Body of pancreas (tissue), 4 donors: ENCODE results near the gene IMPDH1.

Source experiments
- CTCF ChIP-seq, 7 experiments: fragments of 450-650 bp in 4 of 7; fragments of 200-600 bp in 3 of 7; sonication (generic) in 3 of 7; IDR thresholded peaks; one replicate each; pipeline ENCODE4 v1.5.1; 2016 to 2019; ENCODE audit warnings: antibody characterized with exemption in 7 of 7
- POLR2A ChIP-seq, 3 donors: fragments of 450-650 bp; IDR thresholded peaks; one replicate each; pipeline ENCODE4 v1.6.1; 2016; ENCODE audit warnings: antibody characterized with exemption in 3 of 3, mild to moderate bottlenecking in 2 of 3

DNA sequence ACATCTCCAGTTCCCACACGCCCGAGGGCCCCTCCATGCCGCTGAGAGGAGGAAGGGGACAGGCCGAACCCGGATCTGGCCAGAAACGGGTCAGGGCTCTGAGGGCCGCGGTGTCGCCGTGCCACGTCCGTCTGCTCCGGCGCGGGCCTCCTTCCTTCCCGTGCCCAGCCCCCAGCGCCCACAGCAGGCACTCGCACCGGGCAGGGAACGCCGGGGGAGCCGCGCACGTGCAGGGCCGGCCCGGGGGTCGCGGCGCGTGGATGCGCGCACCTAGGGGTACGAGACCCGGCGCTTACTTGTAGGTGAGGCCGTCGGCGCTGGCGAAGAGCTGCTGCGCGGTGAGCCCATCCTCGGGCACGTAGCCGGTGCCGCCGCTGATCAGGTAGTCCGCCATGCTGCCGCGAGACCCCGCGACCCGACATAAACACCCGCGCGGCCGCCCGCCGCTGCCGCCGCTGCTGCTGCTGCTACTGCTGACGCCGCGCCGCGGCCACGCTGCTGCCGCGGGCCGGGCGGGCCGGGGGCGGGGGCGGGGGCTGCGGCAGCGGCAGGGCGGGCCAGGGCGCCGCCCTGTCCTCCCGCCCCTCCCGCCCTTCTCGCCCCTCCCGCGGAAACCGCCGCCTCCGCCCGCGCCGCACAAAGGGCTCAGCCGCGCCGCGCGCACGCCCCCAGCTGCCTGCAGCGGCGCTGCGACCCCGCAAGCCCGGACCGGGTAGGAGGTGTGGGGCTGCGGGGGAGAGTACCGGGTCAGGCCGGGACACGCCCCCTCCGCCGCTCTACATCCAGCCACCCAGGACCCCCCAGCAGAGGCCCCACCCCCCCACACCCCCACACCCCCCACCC is 4.1 kb downstream of the IMPDH1 start:
- peak in 1 of 7 experiments; percentile 4 for TF ChIP-seq CTCF (IDR thresholded peaks at IDR 0.05)
- TF ChIP-seq POLR2A (IDR thresholded peaks at IDR 0.05): peak; percentile 30 to 54 (median 52)
